Vagina (tissue), 2 donors: ENCODE results near the gene AKAP13.

ENCODE experiments used
- POLR2A ChIP-seq, 2 donors: fragments of 450-650 bp; IDR thresholded peaks; one replicate each; pipeline ENCODE4 v1.6.1; 2017; ENCODE audit warnings: antibody characterized with exemption in 2 of 2, mild to moderate bottlenecking in 2 of 2, moderate library complexity in 2 of 2
- POLR2AphosphoS5 ChIP-seq, 2 donors: sonication (generic); formaldehyde crosslinking; IDR thresholded peaks; one replicate each; pipeline ENCODE4 v1.9.0; 2017; ENCODE audit warnings: antibody characterized with exemption in 2 of 2, mild to moderate bottlenecking in 2 of 2, low read depth in 1 of 2; ENCODE audit not compliant: insufficient read depth in 1 of 2
- TF ChIP-seq, protein P1 (sequence below), 3 experiments: fragments of 450-650 bp in 2 of 3; fragments of 200-600 bp in 1 of 3; sonication (generic) in 1 of 3; IDR thresholded peaks; one replicate each; pipeline ENCODE4 v1.5.1; 2017 to 2019; ENCODE audit warnings: antibody characterized with exemption in 3 of 3, mild to moderate bottlenecking in 2 of 3, moderate library complexity in 2 of 3

DNA sequence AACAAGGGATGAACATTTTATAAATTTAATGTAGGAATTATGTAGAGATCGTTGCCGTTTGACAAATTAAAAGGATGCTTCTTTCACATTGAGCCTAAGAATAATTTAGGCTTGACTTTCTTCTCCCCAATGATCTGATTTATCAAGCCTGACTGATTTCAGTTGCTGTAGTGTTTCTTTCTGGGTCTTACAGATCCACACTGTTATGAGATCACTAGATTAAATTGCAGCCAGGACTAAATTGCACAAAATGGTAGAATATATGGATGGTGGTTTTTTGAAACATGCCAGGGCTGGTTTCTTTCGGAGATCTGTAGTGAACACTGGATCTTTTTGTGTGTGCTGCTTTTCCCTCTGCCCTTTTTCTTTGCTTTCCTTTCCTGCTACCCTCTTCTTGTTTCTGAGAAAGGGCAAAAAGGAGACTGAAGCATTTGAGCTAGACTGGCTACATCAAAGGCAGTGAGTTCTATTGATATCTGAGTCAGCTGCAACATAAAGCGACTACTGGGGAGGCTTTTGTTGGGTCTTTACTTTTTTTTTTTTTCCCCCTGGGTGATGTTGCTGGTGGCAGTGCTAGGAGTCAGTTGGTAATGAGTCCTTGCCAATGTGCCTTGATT lies 83.0 kb downstream of the AKAP13 start:
- TF ChIP-seq, protein P1, sequence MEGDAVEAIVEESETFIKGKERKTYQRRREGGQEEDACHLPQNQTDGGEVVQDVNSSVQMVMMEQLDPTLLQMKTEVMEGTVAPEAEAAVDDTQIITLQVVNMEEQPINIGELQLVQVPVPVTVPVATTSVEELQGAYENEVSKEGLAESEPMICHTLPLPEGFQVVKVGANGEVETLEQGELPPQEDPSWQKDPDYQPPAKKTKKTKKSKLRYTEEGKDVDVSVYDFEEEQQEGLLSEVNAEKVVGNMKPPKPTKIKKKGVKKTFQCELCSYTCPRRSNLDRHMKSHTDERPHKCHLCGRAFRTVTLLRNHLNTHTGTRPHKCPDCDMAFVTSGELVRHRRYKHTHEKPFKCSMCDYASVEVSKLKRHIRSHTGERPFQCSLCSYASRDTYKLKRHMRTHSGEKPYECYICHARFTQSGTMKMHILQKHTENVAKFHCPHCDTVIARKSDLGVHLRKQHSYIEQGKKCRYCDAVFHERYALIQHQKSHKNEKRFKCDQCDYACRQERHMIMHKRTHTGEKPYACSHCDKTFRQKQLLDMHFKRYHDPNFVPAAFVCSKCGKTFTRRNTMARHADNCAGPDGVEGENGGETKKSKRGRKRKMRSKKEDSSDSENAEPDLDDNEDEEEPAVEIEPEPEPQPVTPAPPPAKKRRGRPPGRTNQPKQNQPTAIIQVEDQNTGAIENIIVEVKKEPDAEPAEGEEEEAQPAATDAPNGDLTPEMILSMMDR (IDR thresholded peaks at IDR 0.05), result no peak
- TF ChIP-seq POLR2A (IDR thresholded peaks at IDR 0.05) (no peak), POLR2AphosphoS5 (IDR thresholded peaks at IDR 0.05; ENCODE audit: insufficient read depth in 1 of 2, low read depth in 1 of 2) (no peak)
